Measurements from ENCODE around the gene TOLLIP.

TOLLIP gene

DNA sequence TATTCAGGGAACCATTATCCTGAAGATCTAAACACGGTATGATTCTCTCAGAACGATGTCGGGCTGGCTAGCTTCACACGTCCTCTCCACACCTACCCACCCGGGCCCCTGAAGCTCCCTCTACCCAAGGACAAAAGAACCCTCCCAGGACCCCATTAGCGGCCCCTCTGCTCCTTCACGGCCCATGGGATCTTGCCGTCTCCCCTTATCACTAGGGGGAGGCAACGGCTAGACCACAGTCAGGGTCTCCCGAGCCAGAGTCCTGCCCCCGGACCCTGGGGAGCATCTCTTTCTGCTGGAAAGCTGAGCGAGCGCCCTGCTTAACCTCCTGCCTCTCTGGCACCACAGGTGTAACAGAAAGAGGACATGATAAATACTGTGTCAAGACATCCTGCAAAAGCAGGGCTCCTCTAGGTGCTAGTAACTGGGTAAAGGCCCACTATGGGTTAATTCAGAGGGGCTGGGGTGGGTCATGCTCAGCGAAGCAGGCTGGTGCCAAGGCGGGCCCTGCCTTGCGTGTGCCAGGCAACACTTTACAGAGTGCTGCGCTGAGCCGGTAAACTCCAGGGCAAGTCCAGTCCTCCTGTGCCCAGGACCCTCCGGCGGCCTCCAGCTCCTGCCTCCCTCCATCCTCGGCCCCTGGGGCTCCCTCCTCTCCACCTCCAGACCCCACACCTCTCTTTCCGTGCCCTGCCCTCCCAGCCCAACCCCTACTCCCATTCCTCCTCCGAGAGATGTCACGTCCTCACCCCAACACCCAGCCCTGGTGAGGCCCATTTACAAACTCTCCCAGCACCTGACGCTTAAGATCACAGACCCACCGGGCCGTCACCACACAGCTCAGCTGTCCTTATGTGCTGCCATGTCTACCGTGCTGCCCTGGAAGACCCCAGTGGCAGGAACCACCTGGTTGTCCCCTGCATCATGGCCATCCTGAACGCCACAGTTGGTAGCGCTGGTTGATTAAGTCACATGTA, 3.0 kb downstream of the TOLLIP start:
- Histone ChIP-seq H3K27me3 (ENCODE audit: insufficient read depth, low read length, poor library complexity) (no peaks in the 10 kb centered on the region), H2BK15ac (replicated peaks; ENCODE audit: low read depth) (no peak overlapping the region), H3K4me1 (ENCODE audit: control insufficient read depth, low read depth, low read length) (no peaks in the 10 kb centered on the region), H3K79me1 (ENCODE audit: low read length) (peaks cover 28% of the 10 kb centered on the region), H3K27ac (ENCODE audit: low read depth, low read length) (no peak overlapping the region), H4K8ac (ENCODE audit: low read depth, low read length) (no peak overlapping the region), H2BK120ac (ENCODE audit: low read depth, low read length) (no peak overlapping the region), H3K79me2 (ENCODE audit: control insufficient read depth, insufficient read depth, low read length) (peaks cover 29% of the 10 kb centered on the region), H3K18ac (ENCODE audit: low read length) (no peak overlapping the region), H3K4me2 (ENCODE audit: low read length) (no peak overlapping the region), H4K5ac (ENCODE audit: low read length) (no peak overlapping the region), H2AK5ac (ENCODE audit: low read length) (no peak overlapping the region), H3K56ac (ENCODE audit: low read length) (no peak overlapping the region), H3K4ac (ENCODE audit: low read depth, low read length) (no peak overlapping the region), H3K36me3 (ENCODE audit: control insufficient read depth, insufficient read depth, low read length) (no peaks in the 10 kb centered on the region), H3K9ac (ENCODE audit: low read length) (no peak overlapping the region), H3K4me3 (ENCODE audit: low read length) (no peak overlapping the region), H2BK5ac (ENCODE audit: low read length) (no peak overlapping the region), H3K23ac (ENCODE audit: low read length) (no peak overlapping the region)
- no CpG with 5 or more reads among the region's 30 CpGs for WGBS (ENCODE audit: extremely low coverage, insufficient coverage, low lambda C conversion rate)
- DNase-seq, result no peak

DNA sequence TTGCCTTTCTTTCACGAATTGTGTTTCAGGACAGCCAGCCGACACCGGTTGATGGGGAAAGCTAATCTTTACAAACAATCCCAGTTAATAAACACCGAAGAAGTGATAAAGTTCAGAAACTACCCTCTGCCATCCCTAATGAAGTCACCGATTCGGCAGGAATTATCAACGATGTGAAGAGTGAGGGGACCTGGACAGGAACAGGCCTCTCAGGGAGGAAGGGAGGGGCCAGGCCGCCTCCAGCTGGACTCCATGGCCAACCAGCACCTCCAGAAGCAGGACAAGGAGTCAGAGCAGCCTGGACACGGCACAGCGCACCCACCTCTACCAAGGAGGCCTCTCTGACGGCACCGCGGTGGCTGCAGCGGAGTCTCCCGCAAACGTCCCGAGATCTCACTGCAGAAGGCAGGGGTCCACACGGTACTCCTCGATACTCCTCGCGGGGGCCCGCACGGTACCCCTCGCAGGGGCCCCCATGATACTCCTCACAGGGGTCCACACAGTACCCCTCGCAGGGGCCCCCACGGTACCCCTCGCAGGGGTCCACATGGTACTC, 3.9 kb downstream of the TOLLIP start:
- H4K8ac ChIP-seq (ENCODE audit: low read depth, low read length), result no peak overlapping the region
- no peak overlapping the region for H3K56ac ChIP-seq (ENCODE audit: low read length)
- H2BK5ac ChIP-seq (ENCODE audit: low read length), result no peak overlapping the region
- no peak overlapping the region for H2AK5ac ChIP-seq (ENCODE audit: low read length)
- H2BK120ac ChIP-seq (ENCODE audit: low read depth, low read length), result no peak overlapping the region
- no peak overlapping the region for H3K18ac ChIP-seq (ENCODE audit: low read length)
- H3K9ac ChIP-seq (ENCODE audit: low read length), result no peak overlapping the region
- no peak overlapping the region for H3K4me3 ChIP-seq (ENCODE audit: low read length)
- no peak overlapping the region for H4K5ac ChIP-seq (ENCODE audit: low read length)
- no peak overlapping the region for H3K4ac ChIP-seq (ENCODE audit: low read depth, low read length)
- peaks cover 32% of the 10 kb centered on the region for H3K79me1 ChIP-seq (ENCODE audit: low read length)
- no peaks in the 10 kb centered on the region for H3K36me3 ChIP-seq (ENCODE audit: control insufficient read depth, insufficient read depth, low read length)
- no peak overlapping the region for H3K4me2 ChIP-seq (ENCODE audit: low read length)
- H3K27me3 ChIP-seq (ENCODE audit: insufficient read depth, low read length, poor library complexity), result no peaks in the 10 kb centered on the region
- no CpG with 5 or more reads among the region's 27 CpGs for WGBS (ENCODE audit: extremely low coverage, insufficient coverage, low lambda C conversion rate)
- H3K79me2 ChIP-seq (ENCODE audit: control insufficient read depth, insufficient read depth, low read length), result peaks cover 36% of the 10 kb centered on the region
- no peaks in the 10 kb centered on the region for H3K4me1 ChIP-seq (ENCODE audit: control insufficient read depth, low read depth, low read length)
- no peak for DNase-seq
- no peak overlapping the region for H2BK15ac ChIP-seq (replicated peaks; ENCODE audit: low read depth)
- H3K23ac ChIP-seq (ENCODE audit: low read length), result no peak overlapping the region
- H3K27ac ChIP-seq (ENCODE audit: low read depth, low read length), result no peak overlapping the region

DNA sequence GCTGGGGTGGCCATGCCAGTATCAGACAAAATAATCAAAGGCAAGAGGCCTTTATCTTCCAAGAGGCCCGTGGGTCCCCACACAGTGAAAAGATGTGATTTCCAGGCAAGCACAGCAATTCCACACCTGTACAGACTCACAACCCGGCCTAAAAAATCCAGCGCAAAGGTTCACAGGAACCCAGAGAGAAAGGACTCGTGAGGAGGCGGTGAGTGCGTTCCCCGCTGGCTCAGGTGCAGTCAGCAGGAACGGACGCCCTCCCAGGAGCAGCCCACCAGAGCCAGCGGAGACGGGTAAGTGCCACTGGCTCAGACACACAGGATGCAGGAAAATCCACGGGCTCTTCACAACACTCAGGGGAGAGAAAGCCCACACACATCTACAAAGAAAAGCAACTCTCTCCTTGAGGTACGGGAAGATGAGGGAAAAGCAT, 4.4 kb downstream of the TOLLIP start:
- WGBS (ENCODE audit: extremely low coverage, insufficient coverage, low lambda C conversion rate), result no CpG with 5 or more reads among the region's 13 CpGs
- H3K27ac ChIP-seq (ENCODE audit: low read depth, low read length), result no peak overlapping the region

DNA sequence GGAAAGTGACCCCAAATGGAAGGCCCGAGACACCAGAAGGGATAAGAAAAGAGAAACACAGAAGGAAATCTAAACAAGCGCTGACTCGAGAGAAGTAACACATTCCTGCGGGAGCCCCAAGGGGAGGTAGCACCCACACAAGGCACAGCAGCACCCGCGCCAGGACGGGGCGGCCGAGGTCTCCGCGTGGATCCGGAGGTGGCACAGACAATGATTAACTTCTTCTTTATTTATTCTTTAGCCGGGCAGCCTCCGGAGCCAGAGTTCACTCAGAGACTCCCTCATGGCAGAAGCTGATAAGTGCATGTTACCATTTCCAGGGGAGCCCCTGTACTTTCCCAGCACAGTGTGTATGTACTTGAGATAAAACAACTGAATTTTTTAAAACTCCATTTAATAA, 5.1 kb downstream of the TOLLIP start:
- Histone ChIP-seq H4K5ac (ENCODE audit: low read length) (no peak overlapping the region), H3K4me1 (ENCODE audit: control insufficient read depth, low read depth, low read length) (no peaks in the 10 kb centered on the region), H2BK5ac (ENCODE audit: low read length) (no peak overlapping the region), H3K9ac (ENCODE audit: low read length) (no peak overlapping the region), H2BK15ac (replicated peaks; ENCODE audit: low read depth) (no peak overlapping the region), H2BK120ac (ENCODE audit: low read depth, low read length) (no peak overlapping the region), H3K27ac (ENCODE audit: low read depth, low read length) (no peak overlapping the region), H3K36me3 (ENCODE audit: control insufficient read depth, insufficient read depth, low read length) (no peaks in the 10 kb centered on the region), H3K79me2 (ENCODE audit: control insufficient read depth, insufficient read depth, low read length) (peaks cover 38% of the 10 kb centered on the region), H3K4ac (ENCODE audit: low read depth, low read length) (no peak overlapping the region), H3K18ac (ENCODE audit: low read length) (no peak overlapping the region), H3K79me1 (ENCODE audit: low read length) (peaks cover 35% of the 10 kb centered on the region), H4K8ac (ENCODE audit: low read depth, low read length) (no peak overlapping the region), H3K27me3 (ENCODE audit: insufficient read depth, low read length, poor library complexity) (no peaks in the 10 kb centered on the region), H3K4me3 (ENCODE audit: low read length) (no peak overlapping the region), H3K56ac (ENCODE audit: low read length) (no peak overlapping the region), H3K23ac (ENCODE audit: low read length) (no peak overlapping the region), H3K4me2 (ENCODE audit: low read length) (no peak overlapping the region), H2AK5ac (ENCODE audit: low read length) (no peak overlapping the region)
- DNase-seq, result no peak
- no CpG with 5 or more reads among the region's 14 CpGs for WGBS (ENCODE audit: extremely low coverage, insufficient coverage, low lambda C conversion rate)

More for the DNA sequence above, 4.4 kb downstream of the TOLLIP start:
- Histone ChIP-seq H3K36me3 (ENCODE audit: control insufficient read depth, insufficient read depth, low read length) (no peaks in the 10 kb centered on the region), H3K4me2 (ENCODE audit: low read length) (no peak overlapping the region), H3K18ac (ENCODE audit: low read length) (no peak overlapping the region), H3K56ac (ENCODE audit: low read length) (no peak overlapping the region), H3K4me3 (ENCODE audit: low read length) (no peak overlapping the region), H3K4me1 (ENCODE audit: control insufficient read depth, low read depth, low read length) (no peaks in the 10 kb centered on the region), H4K5ac (ENCODE audit: low read length) (no peak overlapping the region), H3K27me3 (ENCODE audit: insufficient read depth, low read length, poor library complexity) (no peaks in the 10 kb centered on the region), H3K79me2 (ENCODE audit: control insufficient read depth, insufficient read depth, low read length) (peaks cover 36% of the 10 kb centered on the region), H2BK120ac (ENCODE audit: low read depth, low read length) (no peak overlapping the region), H3K23ac (ENCODE audit: low read length) (no peak overlapping the region), H2BK15ac (replicated peaks; ENCODE audit: low read depth) (no peak overlapping the region), H2BK5ac (ENCODE audit: low read length) (no peak overlapping the region), H3K79me1 (ENCODE audit: low read length) (peaks cover 32% of the 10 kb centered on the region), H3K4ac (ENCODE audit: low read depth, low read length) (no peak overlapping the region), H4K8ac (ENCODE audit: low read depth, low read length) (no peak overlapping the region), H2AK5ac (ENCODE audit: low read length) (no peak overlapping the region), H3K9ac (ENCODE audit: low read length) (no peak overlapping the region)
- no peak for DNase-seq

DNA sequence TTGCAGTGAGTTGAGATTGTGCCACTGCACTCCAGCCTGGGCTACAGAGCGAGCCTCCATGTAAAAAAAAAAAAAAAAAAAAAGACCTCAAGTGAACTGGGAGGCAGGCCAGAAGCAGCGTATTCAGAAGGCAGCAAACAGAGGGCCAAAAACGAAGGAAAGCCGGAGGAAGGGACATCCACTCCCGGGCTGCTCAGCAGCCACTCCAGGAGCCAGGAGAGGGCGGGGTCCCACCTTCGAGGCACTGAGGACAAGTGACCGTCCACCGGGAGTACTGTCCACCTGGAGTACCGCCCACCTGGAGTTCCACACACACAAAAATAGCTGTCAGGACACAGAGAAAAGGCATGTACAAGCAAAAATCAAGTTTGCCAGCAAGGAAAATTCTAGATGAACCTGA, 5.5 kb downstream of the TOLLIP start:
- Histone ChIP-seq H3K4me3 (ENCODE audit: low read length) (no peak overlapping the region), H4K8ac (ENCODE audit: low read depth, low read length) (no peak overlapping the region), H2AK5ac (ENCODE audit: low read length) (no peak overlapping the region), H2BK15ac (replicated peaks; ENCODE audit: low read depth) (no peak overlapping the region), H3K27ac (ENCODE audit: low read depth, low read length) (no peak overlapping the region), H3K36me3 (ENCODE audit: control insufficient read depth, insufficient read depth, low read length) (no peaks in the 10 kb centered on the region), H3K4me2 (ENCODE audit: low read length) (no peak overlapping the region), H2BK120ac (ENCODE audit: low read depth, low read length) (no peak overlapping the region), H3K23ac (ENCODE audit: low read length) (no peak overlapping the region), H3K56ac (ENCODE audit: low read length) (no peak overlapping the region), H3K79me1 (ENCODE audit: low read length) (peaks cover 35% of the 10 kb centered on the region), H3K79me2 (ENCODE audit: control insufficient read depth, insufficient read depth, low read length) (peaks cover 38% of the 10 kb centered on the region), H3K4me1 (ENCODE audit: control insufficient read depth, low read depth, low read length) (no peaks in the 10 kb centered on the region), H3K18ac (ENCODE audit: low read length) (no peak overlapping the region), H2BK5ac (ENCODE audit: low read length) (no peak overlapping the region), H3K27me3 (ENCODE audit: insufficient read depth, low read length, poor library complexity) (no peaks in the 10 kb centered on the region), H3K9ac (ENCODE audit: low read length) (no peak overlapping the region), H3K4ac (ENCODE audit: low read depth, low read length) (no peak overlapping the region), H4K5ac (ENCODE audit: low read length) (no peak overlapping the region)
- no CpG with 5 or more reads among the region's 10 CpGs for WGBS (ENCODE audit: extremely low coverage, insufficient coverage, low lambda C conversion rate)
- DNase-seq, result no peak

All from mesendoderm (in vitro differentiated cells).